GM21381 (cell line): ENCODE results near the gene DCUN1D4.

Experiments used
- ATAC-seq: cut with Tn5 transposase; IDR thresholded peaks from one replicate; pipeline ENCODE4 v1.9.1; 2021; ENCODE audit warnings: mild to moderate bottlenecking, moderate library complexity; ENCODE audit not compliant: unreplicated experiment

The DCUN1D4 gene

DNA sequence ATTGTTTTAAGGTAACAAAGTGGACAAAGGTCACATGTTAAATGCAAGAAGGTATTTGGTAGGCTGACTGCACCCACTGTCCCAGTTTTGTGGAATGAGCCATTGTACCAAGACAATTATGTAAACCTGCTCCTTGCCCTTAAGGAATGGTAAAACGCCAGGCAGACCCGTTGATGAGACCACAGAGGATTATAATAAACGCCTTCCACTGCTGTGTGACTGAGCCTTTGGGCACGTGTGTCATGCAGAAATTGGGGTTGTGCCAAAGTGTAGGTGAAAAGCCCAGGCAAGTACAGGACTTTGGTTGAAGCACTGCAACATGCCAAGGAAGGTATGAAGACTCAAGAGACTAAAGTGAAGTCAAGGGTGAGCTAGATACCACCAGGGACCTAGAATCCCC, 117.5 kb downstream of the DCUN1D4 start:
- no peak for ATAC-seq

DNA sequence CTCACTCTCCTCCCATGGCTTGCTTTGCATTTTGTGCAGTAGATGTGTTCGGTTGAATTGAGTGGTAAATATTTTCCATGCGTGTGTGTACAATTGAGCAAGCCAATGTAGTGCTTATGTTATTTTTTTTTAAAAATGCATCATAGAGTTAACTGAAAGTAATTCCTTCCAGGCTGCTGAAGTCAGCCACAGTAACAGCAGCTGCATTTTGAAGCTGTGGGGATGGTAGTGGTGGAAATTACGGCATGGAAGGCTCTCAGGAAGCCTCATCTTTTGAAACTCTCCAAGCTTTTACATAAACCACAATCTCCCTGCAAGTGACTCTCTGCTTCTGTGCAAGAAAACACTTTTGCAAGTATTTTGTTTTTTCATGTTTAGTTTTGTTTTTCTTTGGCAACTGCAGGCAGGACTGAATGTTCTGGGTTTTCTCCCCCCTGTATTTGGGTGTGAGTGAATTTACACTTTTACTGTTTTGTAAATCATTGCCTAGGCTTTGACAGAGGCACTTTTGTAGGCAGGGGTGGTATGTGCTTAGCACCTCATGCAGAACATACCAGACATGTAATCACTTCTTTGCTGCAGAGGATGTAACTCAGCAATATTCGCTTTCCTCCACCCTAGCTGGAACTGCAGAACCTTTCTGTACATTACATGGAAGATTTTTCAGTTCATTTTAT, 121.0 kb downstream of the DCUN1D4 start:
- ATAC-seq, result no peak

DNA sequence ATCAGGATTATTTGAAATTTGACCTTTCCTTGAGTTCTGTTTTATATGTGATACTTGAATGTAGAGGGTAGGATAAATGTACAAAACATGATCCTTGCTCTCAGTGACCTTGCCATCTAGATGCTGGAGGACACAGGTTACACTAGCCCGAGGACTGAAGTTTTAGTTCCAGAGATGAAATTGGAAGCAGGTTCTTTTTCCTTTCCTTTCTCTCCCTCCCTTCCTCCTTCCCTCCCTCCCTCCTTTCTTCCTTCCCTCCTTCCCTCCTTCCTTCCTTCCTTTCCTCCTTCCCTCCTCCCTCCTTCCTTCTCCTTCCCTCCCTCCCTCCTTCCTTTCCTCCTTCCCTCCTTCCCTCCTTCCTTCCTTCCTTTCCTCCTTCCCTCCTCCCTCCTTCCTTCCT, 122.9 kb downstream of the DCUN1D4 start:
- ATAC-seq, result no peak
